Left forelimb (tissue), 1 donor: ENCODE measurements around the gene ONECUT1.

Experiments
- DNase-seq: peaks from one replicate; pipeline ENCODE4 v3.0.0-alpha.2; 2018; ENCODE audit warnings: low spot score

ONECUT1 gene

GRCh38 chr15:52731732-52732470, 58.2 kb downstream of the ONECUT1 start:
- no peak for DNase-seq

GRCh38 chr15:52731004-52731403, 59.1 kb downstream of the ONECUT1 start:
- no peak for DNase-seq

- no peak for DNase-seq
Observed at GRCh38 chr15:52730594-52730993, 59.5 kb downstream of the ONECUT1 start.

- no peak for DNase-seq
Observed at GRCh38 chr15:52730173-52730572, 60.0 kb downstream of the ONECUT1 start.

GRCh38 chr15:52728899-52729298, 61.2 kb downstream of the ONECUT1 start:
- no peak for DNase-seq

- no peak for DNase-seq
Observed at GRCh38 chr15:52727815-52728214, 62.3 kb downstream of the ONECUT1 start.

GRCh38 chr15:52726195-52726594, 63.9 kb downstream of the ONECUT1 start:
- DNase-seq = no peak

GRCh38 chr15:52718551-52718950, 71.6 kb downstream of the ONECUT1 start:
- DNase-seq = no peak

- no peak for DNase-seq
Observed at GRCh38 chr15:52717924-52718323, 72.2 kb downstream of the ONECUT1 start.

- DNase-seq = no peak
Observed at GRCh38 chr15:52717481-52717880, 72.7 kb downstream of the ONECUT1 start.

- DNase-seq = no peak
Observed at GRCh38 chr15:52716536-52716935, 73.6 kb downstream of the ONECUT1 start.

- DNase-seq = no peak
Observed at GRCh38 chr15:52715411-52715810, 74.7 kb downstream of the ONECUT1 start.

GRCh38 chr15:52714968-52715367, 75.2 kb downstream of the ONECUT1 start:
- DNase-seq = no peak

GRCh38 chr15:52710708-52711389, 79.3 kb downstream of the ONECUT1 start:
- DNase-seq = no peak

GRCh38 chr15:52710050-52710707, 80.0 kb downstream of the ONECUT1 start:
- no peak for DNase-seq

- DNase-seq = no peak
Observed at GRCh38 chr15:52709187-52709981, 80.8 kb downstream of the ONECUT1 start.
